ENCODE data around the gene FBXW7. TPM values are rescaled to one million over a fixed set of nuclear protein-coding genes. Genes with fewer than 3 reads are reported as not detected.

FBXW7 gene
- total RNA-seq, 1 donor from 2014 or later, result 128 TPM

DNA sequence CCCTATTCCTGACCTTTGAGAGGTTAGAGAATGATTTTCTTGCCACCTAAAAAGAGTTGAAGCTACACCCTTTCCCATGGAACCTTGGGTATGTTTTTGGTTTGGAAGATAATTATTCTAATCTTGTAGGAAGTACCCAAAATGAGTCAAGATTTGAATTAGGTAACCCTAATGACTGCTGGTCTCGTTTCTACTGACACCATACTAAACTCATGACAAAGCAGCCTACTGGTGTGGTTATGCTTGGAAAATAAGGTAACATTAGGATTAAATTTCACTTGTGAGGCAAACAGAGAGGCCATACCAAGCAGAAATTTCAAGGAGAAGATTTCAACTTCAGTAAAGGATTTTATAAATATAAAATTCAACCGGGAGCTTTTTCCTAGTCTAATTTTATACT lies 107.9 kb downstream of the FBXW7 start:
- Histone ChIP-seq H3K36me3 (no peaks in the 10 kb centered on the region), H3K4me1 (no peaks in the 10 kb centered on the region), H3K27me3 (no peaks in the 10 kb centered on the region), H3K27ac (no peak overlapping the region), H3K4me3 (no peak overlapping the region), H3K9me3 (no peaks in the 10 kb centered on the region)
- TF ChIP-seq, protein P1, sequence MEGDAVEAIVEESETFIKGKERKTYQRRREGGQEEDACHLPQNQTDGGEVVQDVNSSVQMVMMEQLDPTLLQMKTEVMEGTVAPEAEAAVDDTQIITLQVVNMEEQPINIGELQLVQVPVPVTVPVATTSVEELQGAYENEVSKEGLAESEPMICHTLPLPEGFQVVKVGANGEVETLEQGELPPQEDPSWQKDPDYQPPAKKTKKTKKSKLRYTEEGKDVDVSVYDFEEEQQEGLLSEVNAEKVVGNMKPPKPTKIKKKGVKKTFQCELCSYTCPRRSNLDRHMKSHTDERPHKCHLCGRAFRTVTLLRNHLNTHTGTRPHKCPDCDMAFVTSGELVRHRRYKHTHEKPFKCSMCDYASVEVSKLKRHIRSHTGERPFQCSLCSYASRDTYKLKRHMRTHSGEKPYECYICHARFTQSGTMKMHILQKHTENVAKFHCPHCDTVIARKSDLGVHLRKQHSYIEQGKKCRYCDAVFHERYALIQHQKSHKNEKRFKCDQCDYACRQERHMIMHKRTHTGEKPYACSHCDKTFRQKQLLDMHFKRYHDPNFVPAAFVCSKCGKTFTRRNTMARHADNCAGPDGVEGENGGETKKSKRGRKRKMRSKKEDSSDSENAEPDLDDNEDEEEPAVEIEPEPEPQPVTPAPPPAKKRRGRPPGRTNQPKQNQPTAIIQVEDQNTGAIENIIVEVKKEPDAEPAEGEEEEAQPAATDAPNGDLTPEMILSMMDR (IDR thresholded peaks at IDR 0.05), result no peak
- no peak for DNase-seq (ENCODE audit: low spot score in 2 of 2)
- intact Hi-C loops (cut with DNase I), result no loop called here

DNA sequence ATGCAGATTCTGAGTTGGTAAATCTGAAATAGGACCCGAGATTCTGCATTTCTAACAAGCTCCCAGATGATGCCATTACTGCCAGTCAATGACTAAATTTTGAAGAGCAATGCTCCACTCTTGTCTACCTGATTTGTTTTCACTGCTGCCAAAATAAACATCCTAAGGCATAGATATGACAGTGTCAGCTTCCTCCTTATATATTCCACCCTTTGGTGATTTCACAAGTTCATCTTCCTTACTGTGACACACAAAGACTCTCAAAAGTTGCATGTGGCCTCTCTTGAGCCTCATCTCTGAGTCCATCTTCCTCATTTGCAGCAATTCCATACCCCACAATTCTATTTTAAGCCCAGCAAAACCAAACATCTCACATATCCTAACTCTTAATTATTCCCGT lies 110.9 kb downstream of the FBXW7 start:
- Histone ChIP-seq H3K36me3 (no peaks in the 10 kb centered on the region), H3K27me3 (no peaks in the 10 kb centered on the region), H3K27ac (no peak overlapping the region), H3K9me3 (no peaks in the 10 kb centered on the region), H3K4me3 (no peak overlapping the region), H3K4me1 (no peaks in the 10 kb centered on the region)
- intact Hi-C loops (cut with DNase I), result no loop called here
- TF ChIP-seq, protein P1 (IDR thresholded peaks at IDR 0.05), result no peak
- no peak for DNase-seq (ENCODE audit: low spot score in 2 of 2)

GRCh38 chr4:152424396-152424795 lies 111.5 kb downstream of the FBXW7 start:
- no peak overlapping the region for H3K4me3 ChIP-seq
- H3K27me3 ChIP-seq, result no peaks in the 10 kb centered on the region
- no peak for DNase-seq (ENCODE audit: low spot score in 2 of 2)

DNA sequence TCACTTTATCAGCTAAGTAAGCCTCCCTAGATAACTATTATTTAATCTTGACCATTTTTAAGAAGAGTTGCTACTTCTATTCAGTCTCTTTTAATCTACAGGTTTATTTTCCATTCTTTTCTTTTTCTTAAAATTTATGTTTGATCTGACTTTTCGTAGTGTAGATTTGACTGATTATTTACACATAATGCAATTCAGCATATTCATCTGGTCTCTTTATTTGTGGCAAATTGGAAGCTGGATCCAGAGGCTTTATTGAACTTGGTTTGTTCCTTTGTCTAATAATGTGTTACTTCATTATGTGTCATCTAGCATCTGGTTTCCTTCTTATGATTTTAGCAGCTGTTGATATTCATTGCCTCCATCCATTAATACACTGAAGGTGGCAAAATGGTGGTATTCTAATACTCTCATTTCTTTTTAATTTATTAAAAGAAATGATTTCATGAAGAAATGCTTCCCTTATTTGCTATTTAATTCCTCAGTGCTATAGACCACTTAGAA lies 113.0 kb downstream of the FBXW7 start:
- Histone ChIP-seq H3K9me3 (no peaks in the 10 kb centered on the region), H3K4me1 (no peaks in the 10 kb centered on the region), H3K4me3 (no peak overlapping the region), H3K36me3 (no peaks in the 10 kb centered on the region), H3K27me3 (no peaks in the 10 kb centered on the region), H3K27ac (no peak overlapping the region)
- intact Hi-C loops (cut with DNase I), result no loop called here
- TF ChIP-seq, protein P1 (IDR thresholded peaks at IDR 0.05), result no peak
- DNase-seq (ENCODE audit: low spot score in 2 of 2), result no peak

More at GRCh38 chr4:152424396-152424795, 111.5 kb downstream of the FBXW7 start:
- no peaks in the 10 kb centered on the region for H3K9me3 ChIP-seq
- H3K4me1 ChIP-seq, result no peaks in the 10 kb centered on the region
- no peak overlapping the region for H3K27ac ChIP-seq
- intact Hi-C loops (cut with DNase I), result no loop called here
- TF ChIP-seq, protein P1 (IDR thresholded peaks at IDR 0.05), result no peak
- no peaks in the 10 kb centered on the region for H3K36me3 ChIP-seq

DNA sequence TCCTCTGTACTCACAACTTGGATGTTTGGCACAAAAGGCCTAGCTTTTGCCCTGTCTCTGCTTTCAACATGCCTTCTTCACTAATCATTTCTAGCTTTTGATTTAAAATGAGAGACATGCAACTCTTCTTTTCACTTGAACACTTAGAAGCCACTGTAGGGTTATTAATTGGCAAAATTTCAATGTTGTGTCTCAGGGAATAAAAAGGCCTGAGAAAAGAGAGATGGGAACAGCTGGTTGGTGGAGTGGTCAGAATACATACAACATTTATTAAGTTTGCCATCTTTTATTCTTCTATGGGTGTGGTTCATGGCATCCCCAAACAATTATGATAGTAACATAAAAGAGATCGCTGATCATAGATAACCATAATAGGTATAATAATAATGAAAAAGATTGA lies 114.3 kb downstream of the FBXW7 start:
- TF ChIP-seq, protein P1 (IDR thresholded peaks at IDR 0.05), result no peak
- no peaks in the 10 kb centered on the region for H3K27me3 ChIP-seq
- DNase-seq (ENCODE audit: low spot score in 2 of 2), result no peak
- H3K27ac ChIP-seq, result no peak overlapping the region
- intact Hi-C loops (cut with DNase I), result no loop called here
- no peaks in the 10 kb centered on the region for H3K4me1 ChIP-seq
- no peaks in the 10 kb centered on the region for H3K36me3 ChIP-seq
- no peak overlapping the region for H3K4me3 ChIP-seq
- H3K9me3 ChIP-seq, result no peaks in the 10 kb centered on the region

DNA sequence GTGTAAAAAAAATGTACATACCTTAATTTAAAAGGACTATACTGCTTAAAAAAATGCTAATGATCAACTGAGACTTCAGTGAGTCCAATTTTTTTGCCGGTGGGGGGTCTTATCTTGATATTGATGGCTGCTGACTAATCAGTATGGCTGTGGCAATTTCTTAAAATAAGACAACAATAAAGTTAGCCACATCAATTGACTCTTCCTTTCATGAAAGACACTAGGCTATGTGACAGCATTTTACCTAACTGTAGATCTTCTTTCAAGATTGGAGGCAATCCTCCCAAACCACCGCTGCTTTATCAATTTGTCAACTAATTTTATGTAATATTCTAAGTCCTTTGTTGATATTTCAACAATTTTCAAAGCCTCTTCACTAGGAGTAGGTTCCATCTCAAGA lies 116.1 kb downstream of the FBXW7 start:
- intact Hi-C loops (cut with DNase I), result no loop called here
- TF ChIP-seq, protein P1 (IDR thresholded peaks at IDR 0.05), result no peak
- H3K4me1 ChIP-seq, result no peaks in the 10 kb centered on the region
- H3K9me3 ChIP-seq, result no peaks in the 10 kb centered on the region
- H3K36me3 ChIP-seq, result no peaks in the 10 kb centered on the region
- H3K27ac ChIP-seq, result no peak overlapping the region
- H3K4me3 ChIP-seq, result no peak overlapping the region
- H3K27me3 ChIP-seq, result no peaks in the 10 kb centered on the region
- no peak for DNase-seq (ENCODE audit: low spot score in 2 of 2)

Data from ascending aorta (tissue), 2 donors.